GM19238 (cell line): ENCODE results near the gene SERHL2.
A peak's percentile ranks its signal among the peaks of the same experiment; 100 is the strongest.
"Not testable (repeated sequence)": the region's sequence is repeated elsewhere in the genome, so short reads cannot be mapped to it uniquely, and the experiment has no call there.

Experiments used
- DNase-seq: peaks from one replicate; pipeline ENCODE4 v3.0.0; 2011; ENCODE audit warnings: low spot score; ENCODE audit not compliant: insufficient read length

Gene SERHL2, protein sequence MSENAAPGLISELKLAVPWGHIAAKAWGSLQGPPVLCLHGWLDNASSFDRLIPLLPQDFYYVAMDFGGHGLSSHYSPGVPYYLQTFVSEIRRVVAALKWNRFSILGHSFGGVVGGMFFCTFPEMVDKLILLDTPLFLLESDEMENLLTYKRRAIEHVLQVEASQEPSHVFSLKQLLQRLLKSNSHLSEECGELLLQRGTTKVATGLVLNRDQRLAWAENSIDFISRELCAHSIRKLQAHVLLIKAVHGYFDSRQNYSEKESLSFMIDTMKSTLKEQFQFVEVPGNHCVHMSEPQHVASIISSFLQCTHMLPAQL

DNA sequence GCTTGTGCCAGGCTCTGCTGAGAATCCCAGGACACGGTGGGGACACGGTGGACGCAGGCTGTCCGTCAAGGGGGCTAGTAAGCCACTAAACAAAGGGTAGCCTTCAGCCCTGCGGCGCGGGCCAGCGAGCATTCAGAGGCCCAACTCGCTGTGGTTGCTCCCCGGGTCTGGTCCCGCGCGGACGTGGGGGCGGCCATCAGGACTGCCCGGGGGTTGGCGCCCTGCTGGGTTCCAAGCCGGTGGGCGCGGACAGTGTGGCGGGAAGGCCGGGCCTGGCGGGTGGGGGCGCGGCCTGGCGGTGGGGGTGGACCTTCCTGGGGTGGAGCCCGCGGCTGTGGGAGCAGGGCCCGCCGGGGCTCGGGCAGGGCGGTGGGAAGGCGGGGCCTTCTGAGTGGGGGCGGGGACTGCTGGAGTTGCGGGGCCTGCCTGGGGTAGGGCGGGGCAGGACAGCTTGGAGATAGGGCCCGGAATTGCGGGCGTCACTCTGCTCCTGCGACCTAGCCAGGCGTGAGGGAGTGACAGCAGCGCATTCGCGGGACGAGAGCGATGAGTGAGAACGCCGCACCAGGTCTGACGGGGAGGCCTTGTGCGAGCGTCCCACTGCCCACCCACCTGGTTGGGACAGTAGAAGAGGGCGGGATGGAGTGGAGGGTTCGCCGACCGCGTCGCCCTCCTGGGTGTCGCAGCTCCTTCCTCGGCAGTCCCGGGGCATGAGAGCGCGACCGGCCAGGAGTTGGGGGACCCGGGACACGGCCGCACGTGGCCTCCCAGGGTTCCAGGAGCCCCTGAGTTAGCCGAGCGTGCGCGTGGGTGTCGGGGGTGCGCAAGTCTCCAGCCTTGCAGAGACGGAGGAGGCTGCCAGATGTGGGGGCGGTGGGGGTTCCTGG is at the start of gene SERHL2:
Gene SERHL2, plus strand, starts transcription at position 482 of the 887 bp plus-strand sequence. Its CDS starts 65 bp downstream, at position 547.
- peak; percentile 70 for DNase-seq

DNA sequence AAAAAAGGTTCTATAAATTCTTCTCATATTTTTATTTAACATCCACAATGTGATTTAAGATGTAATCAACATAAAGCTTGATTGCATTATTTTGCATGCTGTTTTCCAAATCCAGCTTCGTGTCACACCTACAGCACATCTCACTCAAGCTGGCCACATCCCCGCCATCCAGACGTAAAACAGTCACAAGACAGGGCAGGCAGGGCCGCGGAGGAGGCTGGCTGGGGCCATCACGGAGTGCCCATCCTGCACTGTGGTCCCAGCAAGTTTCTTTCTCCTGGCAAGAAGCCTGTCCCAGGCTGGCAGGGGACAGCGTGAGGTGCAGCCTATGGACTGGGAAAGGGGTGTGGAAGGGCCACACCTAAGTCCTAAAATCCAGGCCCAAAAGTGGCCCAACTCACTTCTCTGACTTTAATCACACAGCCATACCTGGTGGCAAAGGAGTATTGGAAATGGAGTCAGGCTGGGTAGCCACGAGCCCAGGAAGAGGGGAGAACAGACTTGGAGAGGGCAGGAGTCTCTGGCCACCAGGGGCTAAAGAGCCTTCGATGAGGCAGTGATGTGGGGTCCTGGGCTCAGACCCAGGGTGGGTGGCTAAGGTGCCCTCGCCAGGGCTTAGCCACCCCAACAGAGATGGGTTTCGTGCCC is 45.3 kb upstream of the SERHL2 start:
- DNase-seq = not testable (repeated sequence)

DNA sequence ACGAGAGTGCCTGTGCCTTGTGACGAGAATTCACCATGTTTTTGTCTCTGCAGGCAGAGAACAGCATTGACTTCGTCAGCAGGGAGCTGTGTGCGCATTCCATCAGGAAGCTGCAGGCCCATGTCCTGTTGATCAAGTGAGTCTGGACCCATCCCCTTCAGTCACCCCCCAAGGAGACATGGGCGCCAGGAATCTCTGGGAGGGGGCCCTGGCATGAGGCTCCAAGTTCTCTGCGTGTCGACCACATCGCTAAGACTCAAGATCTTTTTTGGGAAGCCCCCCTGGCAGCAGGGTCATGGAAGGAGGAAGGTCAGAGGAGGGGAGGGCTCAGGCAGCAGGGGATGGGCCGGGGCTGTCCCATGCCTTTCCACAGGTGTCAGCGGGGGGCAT is 44.8 kb upstream of the SERHL2 start:
- not testable (repeated sequence) for DNase-seq

DNA sequence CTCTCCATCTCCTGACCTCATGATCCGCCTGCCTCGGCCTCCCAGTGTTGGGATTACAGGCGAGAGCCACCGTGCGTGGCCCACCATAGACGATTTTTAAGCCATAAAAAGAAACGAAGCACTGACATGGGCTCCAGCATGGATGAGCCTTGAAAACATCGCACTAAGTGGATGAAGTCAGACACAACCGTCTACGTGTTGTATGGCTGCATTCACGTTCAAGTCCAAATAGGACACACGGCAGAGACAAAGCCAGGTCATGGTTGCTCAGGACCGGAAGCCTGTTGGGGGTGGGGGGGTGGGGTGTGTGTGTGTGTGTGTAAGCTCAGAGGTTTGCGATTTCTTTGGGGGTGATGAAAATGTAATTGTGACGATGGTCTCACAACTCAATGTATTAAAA is 44.2 kb upstream of the SERHL2 start:
- no peak for DNase-seq

DNA sequence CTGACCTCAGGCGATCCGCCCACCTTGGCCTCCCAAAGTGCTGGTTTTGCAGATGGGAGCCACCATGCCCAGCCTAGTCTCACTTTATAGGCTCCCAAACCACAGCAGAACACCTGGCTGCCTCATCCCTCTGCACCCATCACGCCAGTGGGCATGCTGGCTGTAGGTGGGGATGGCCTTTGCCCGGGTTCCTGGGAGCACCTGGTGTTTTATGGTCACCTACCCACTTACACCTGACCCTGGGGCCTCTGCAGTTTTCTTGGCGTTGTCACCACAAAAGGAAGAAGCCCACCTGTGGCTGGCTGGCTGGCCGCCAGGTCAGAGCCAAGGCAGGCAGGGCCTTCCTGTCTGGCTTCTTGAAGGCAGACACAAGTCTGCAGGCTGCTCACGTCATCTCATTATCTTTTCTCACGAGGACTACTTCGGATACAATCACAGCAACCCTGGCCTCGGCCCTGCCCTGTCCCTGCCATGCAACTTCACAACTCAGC is 42.3 kb upstream of the SERHL2 start:
- no peak for DNase-seq

DNA sequence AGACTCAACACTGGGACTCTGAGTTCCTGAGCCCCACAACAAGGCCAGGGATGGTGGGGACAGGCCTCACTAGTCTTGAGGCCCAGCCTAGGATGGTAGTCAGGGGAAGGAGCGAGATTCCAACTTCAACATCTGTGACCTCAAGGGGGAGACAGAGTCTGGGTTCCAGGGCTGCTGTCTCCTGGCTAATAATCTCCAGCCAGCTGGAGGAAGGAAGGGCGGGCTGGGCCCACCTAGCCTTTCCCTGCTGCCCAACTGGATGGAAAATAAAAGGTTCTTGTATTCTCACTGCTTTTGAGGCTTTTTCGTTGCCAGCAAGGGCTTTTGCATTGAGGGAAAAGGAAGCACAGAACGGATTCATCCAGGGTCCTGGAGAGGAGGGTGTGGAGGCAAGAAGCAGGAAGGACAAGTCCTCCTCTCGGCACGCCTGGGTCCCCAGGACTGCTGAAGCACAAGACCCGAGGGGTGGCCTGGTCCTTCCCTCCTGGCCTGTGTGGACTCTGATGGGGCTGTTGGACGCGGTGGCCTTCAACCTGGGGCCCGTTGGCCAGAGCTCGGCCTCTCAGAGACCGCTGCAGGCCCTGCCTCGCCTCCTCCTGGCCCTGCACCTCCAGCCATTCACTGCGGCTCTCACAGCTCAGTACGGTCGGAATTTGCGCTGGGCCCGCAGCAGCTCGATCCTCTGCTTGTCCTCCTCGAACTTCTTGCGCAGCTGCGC is 41.3 kb upstream of the SERHL2 start:
- not testable (repeated sequence) for DNase-seq

DNA sequence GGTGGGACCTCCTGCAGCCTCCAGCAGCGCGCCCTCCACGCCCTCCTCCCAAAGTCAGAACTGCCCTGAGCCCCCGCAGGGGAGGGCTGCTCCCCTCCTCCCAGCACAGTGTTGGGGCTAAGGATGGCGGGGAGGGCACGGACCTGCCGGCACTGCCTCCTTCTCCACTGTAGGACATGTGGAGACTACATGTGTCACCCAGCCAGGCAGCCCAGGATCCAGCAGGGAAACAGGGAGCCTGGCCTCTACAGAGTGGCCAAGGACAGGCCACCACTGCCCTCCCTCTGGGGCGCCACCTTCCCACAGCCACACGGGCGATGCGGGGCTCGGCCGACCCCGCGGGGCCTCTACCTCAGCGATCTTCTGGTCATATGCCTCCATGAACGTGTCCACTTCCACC is 39.4 kb upstream of the SERHL2 start:
- not testable (repeated sequence) for DNase-seq

DNA sequence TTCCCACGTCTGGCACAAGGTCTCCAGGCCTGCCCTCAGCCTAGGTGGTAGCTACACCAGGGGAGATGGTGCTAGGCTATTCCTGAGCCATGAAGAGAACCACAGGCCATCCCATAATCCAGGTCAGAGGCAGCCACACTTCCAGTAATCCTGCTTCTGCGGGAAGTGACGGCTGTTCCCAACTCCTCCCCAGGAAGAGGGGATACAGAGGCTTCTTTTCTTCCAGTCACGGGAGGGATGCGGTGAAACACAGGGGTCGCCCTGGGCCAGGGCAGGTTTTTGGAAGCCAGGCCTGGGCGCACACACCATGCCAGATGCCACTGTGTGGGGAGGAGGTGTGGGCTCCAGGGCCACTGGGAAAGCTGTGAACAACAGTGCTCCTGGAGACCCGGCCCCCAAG is 38.5 kb upstream of the SERHL2 start:
- not testable (repeated sequence) for DNase-seq

DNA sequence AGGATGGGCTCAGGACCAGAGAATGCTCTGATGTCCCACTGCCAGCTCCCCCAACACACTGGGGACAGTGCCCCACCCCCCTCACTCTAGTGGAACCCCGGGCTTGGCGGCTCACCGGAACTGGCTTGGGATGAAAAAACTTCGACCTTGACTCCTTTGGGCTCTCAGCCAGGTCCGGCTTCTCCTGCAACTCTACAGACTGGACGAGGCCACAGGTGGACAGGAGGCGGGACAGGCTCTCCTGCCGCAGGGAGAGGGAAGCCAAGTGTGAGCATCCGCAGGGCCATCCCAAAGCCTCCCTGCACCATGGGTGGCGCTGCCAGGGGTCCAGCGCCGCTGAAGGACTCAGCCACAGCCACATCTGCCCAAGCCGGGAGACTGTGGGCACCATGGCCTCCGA is 37.9 kb upstream of the SERHL2 start:
- DNase-seq = no peak

DNA sequence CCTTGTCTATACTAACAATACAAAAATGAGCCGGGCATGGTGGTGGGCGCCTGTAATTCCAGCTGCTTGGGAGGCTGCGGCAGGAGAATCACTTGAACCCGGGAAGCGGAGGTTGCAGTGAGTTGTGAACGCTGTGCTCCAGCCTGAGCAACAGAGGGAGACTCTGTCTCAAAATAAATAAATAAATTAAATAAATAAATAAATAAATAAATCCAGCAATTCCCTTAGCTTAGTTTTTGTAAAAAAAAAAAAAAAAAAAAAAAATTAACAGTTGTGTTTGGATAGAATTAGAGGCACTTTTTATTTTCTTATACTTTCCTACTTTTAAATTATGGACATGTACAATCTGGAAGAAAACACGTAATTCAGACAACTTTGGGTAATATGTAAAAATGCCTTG is 36.7 kb upstream of the SERHL2 start:
- DNase-seq = not testable (repeated sequence)

DNA sequence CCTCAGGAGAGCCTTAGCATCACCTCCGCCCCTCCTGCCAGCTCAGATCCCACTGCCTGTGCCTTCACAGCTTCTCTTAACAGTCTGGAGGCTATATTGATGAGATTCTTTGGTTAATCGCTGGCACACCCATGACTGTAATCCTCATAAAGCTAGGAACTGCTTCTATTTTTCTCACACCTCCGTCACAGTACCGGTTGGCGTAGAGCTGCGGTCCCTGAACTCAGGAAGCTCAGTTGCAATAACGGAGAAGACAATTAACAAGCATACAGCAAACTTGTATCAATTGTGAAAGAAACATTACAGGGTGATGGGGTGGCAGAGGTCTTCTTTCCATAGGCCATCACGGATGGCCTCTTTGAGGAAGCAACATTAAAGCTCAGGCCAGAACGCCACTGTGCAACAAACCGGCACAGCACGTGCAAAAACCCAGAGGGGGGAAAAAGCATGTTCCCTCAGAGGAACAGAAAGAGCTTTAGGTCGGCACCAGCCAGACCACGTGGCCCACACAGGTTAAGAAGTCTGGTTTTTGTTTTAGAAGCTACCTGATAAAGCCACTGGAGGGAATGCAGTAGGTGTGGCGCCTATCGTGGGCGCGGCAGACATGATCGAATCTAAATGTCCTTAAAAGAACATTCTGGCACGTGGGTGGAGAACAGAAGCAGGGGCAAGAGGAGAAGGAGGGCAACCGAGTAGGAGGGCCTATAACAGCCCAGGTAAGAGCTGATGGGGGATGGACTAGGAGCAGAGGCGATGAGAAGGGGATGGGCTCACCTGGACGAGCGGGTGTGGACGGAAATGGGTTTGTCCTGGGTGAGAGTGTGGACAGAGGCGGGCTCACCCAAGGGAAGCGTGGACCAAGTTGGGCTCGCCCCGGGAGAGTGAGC is 34.9 kb upstream of the SERHL2 start:
- not testable (repeated sequence) for DNase-seq

DNA sequence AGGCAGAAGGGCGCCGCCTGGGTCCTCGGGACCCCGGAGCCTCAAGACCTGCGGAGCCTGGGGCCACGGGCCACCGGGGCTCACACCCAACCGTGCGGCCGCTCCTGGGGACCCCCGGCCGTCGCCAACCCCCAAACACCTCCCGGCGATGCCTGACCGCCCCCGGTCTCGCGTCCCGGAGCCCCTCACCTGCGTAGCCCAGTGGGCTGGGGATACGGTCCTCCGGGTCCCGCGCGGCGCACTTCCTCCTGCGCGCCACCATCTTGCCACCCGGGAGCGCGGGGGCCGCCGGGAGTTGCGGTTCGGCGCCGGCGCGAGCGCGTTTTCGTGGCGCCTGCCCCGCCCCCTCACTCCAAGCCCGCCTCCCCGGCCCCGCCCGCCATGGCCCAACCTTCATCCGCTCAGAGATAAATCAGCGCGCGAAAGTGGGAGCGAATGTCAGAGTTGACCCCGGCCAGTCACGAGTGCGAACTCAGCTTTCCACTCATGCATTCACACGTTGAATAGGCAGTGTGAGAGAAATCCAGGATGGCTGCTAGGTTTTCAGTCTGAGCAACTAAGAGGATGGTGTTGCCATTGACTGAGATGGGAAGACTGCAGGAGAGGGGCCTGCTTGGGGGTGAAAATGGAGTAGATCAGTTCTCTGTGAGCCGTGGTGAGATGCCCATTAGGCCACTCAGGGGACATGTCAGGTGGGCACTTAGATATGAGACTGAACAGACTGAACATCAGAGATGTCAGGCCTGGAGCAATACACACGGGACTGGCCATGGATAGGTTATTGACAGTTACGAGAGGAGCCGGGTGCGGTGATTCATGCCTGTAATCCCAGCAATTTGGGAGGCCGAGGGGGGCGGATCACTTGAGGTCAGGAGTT is 34.0 kb upstream of the SERHL2 start, which contains the start of gene RRP7A:
Gene RRP7A, minus strand, starts transcription at position 272 of the 877 bp plus-strand sequence. Its CDS starts 10 bp downstream, at position 262.
- peak; percentile 70 for DNase-seq

DNA sequence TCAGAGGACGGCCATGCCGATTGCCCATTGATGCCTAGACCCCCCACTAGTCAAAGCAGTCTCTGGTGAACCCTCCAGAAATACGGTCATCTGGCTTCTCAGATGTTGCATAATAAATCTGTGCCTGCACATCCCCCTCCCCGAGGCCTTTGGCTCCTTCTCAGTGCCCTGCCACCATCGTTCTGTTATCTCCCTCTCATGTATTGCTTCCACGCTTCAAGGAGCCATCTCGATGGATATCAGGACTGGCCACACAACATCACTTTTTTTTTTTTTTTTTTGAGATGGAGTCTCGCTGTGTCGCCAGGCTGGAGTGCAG is 32.6 kb upstream of the SERHL2 start:
- DNase-seq = no peak

DNA sequence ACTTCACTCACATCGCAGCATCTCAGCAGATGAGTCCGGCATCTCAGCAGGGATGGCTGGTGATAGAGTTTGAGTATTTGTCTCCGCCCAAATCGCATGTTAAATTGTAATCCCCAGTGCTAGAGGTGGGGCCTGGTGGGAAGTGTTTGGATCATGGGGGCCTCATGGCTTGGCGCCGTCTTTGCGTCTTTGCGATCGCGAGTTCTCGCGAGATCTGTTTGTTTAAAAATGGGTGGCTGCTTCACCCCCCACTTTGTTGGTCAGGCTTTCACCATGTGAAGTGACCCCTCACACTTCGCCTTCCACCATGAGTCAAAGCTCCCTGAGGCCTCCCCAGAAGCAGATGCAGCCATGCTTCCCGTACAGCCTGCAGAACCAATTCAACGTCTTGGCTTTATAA is 31.2 kb upstream of the SERHL2 start:
- DNase-seq = no peak

DNA sequence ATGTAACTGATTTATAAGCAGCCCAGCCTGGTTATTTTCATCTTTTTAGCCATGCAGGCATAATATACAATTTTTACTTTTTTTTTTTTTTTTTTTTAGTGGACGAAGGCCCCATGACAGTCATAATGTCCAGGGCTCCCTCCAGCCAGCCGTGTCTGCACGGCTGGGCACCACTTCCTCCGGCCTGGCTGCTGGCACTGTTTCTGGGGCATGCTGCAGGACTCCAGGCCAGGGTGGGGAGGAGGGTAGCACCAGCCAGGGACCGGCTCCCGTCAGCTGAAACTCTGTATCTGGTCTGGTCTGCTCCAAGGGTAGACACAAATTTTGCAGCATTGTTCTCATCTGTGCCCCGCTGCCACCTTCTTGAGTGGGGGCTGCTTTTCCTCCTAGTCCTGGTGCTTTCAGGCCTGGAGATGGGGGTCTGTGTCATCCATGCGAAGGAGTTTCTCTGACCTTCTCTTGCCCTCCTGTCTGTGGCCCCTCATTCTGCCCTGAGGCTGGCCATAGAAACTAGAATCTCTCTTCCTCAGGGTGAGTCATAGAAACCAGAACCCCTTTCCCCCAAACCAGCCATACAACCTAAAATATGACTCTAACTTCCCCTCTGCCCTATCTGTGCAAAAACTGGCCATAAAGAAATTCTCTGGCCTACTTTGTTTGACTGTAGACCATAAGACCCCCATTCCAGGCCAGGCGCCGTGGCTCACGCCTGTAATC is 25.0 kb upstream of the SERHL2 start:
- no peak for DNase-seq

DNA sequence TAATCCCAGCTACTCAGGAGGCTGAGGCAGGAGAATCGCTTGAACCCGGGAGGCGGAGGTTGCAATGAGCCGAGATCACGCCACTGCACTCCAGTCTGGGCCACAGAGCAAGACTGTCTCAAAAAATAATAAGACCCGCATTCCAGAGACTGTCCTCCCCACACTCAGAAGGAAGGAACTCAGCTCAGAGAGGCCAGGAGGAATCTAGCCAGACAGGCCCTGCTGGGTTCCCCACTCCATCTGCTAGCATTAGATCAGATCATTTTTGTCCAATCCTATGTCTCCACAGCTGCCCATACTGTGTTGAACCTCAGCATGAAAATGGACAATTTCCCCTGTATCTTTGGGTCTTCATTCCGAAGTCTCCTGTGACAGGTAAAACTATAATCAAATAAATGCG is 24.3 kb upstream of the SERHL2 start:
- DNase-seq = not testable (repeated sequence)

DNA sequence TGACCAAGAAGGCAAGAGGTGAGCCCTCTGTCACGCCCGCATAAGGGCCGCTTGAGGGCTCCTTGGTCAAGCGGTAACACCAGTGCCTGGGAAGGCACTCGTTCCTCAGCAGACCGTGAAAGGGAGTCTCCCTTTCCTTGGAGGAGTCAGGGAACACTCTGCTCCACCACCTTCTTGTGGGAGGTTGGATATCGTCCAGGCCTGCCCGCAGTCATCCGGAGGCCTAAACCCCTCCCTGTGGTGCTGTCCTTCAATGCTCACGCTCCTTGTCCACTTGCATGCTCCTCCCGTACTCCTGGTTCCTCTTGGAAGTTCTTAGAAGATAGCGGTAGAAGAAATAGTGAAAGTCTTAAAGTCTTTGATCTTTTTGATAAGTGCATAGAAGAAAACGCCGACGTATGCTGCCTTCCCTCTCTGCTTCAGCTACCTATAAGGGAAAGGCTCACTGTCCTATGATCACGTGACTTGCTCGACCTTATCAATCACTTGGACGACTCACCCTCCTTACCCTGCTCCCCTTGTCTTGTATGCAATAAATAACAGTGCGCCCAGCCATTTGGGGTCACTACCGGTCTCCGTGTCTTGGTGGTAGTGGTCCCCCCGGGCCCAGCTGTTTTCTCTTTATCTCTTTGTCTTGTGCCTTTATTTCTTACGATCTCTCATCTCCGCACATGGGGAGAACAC is 22.2 kb upstream of the SERHL2 start:
- DNase-seq = not testable (repeated sequence)

DNA sequence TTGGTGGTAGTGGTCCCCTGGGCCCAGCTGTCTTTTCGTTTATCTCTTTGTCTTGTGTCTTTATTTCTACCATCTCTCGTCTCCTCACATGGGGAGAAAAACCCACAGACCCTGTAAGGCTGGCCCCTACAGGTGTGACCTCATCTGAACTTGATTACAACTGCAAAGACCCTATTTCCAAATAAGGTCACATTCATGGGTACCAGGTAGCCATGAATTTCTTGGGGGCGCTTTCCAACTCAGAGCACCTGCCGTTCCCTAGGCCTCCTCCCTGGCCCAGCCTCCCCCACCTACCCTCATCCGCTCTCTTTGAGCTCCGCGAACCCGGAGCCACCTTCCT is 20.1 kb upstream of the SERHL2 start:
- DNase-seq = no peak
